GM15510 (cell line): Measurements from ENCODE around the gene MUSTN1.

Experiments used
- POLR2A ChIP-seq: IDR thresholded peaks from 3 replicates; pipeline ENCODE4 v1.6.1; 2011; ENCODE audit warnings: borderline replicate concordance; ENCODE audit not compliant: insufficient read length; ENCODE audit errors: extremely low read depth

The MUSTN1 gene

GRCh38 chr3:52859686-52860423 is 25.0 kb upstream of the MUSTN1 start:
- no peak for TF ChIP-seq POLR2A

- TF ChIP-seq POLR2A = no peak
Observed at GRCh38 chr3:52857864-52858263, 23.0 kb upstream of the MUSTN1 start.

DNA sequence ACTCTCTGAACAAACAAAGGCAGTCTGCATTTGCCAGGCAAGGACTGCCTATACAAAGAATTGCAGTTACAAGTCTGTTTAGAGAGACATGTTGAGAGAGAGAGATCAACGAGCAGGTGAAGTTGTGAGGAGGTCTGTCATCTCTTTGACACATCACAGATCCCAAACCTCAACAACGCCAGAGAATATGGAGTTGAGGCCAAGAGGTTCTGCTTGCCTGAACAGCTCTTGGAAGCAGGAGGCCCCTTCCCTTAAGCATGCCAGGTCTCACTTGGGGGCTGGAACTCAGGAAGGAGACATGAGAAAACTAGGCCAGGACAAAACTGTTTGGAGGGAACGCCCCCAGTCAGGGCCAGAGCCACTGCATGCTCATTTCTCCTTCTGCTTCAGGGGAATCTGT is 22.3 kb upstream of the MUSTN1 start:
- TF ChIP-seq POLR2A = no peak

DNA sequence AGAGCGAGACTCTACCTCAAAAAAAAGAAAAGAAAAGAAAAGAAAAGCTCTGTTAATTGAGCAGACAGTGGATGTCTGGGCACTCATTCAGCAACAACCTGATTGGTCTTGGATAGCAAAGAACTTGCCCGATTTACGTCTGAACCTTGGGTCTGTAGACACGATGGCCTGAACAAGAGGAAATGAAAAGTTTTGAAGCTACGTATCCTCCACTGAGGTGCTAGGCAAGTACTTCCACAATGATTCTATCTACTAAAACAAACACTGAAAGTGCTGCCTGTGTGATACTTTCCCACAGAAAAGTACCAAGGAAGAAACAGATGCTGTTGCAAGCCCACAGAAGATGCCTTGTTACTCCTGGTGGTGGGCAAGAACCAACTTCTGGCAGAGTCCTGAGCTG is 21.8 kb upstream of the MUSTN1 start:
- TF ChIP-seq POLR2A = no peak

DNA sequence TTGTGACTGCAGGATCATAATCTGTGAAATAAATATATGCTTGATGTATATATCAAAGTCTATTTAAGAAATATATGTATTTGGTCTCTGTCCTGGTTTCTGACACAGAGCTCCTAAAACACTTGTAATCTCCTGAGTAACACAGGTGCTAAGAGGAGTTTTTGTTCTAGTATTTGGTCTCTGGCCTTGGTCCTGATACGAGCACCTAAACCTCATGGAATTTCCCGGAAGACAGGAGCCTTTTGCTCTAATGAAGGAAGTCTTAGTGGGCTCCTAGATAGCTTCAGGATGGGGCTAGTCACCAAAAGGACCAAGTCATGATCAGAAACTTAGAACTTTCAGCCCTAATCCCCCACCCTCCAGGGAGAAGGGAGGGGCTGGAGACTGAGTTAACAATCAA is 19.2 kb upstream of the MUSTN1 start:
- TF ChIP-seq POLR2A = no peak

DNA sequence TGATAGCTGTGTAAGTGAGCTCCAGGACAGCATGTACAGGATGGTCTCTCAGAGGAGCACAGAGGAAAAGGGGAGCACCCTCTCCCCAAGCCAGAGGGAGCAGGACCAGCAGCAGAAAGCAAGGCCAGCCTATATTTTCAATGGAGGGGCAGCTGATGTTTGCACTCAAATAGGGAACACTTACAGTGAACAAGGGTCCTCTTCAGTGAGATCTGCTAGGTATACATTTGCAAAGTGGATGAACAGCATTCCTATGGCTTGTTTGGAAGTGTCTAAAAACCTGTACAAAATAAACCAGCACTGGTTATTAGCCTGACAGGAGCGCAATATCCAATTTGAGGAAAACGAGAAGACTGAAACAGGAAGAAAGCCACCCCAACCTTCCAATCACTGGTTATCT is 17.6 kb upstream of the MUSTN1 start:
- no peak for TF ChIP-seq POLR2A

GRCh38 chr3:52851348-52851747 is 16.5 kb upstream of the MUSTN1 start:
- TF ChIP-seq POLR2A = no peak

- TF ChIP-seq POLR2A = no peak
Observed at GRCh38 chr3:52849656-52850055, 14.8 kb upstream of the MUSTN1 start.

DNA sequence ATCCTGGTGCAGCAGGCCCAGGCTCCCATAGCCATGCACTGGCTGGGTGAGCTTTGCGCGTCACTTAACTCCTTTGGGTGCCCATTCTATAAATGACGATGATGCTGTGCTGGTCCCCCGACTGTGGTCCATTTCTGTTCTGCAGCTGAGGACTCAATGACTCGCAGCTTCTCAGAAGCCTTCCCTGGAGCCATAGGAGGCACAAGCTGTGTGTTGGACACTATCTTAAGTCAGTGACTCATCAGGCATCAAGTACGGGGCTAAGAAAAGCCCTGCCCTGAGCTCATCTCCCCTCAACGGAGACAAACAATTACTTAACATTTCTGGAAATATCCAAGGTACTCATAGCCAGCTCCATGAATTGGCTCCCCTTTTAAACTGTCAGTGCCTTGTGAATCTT is 13.8 kb upstream of the MUSTN1 start:
- TF ChIP-seq POLR2A = no peak

DNA sequence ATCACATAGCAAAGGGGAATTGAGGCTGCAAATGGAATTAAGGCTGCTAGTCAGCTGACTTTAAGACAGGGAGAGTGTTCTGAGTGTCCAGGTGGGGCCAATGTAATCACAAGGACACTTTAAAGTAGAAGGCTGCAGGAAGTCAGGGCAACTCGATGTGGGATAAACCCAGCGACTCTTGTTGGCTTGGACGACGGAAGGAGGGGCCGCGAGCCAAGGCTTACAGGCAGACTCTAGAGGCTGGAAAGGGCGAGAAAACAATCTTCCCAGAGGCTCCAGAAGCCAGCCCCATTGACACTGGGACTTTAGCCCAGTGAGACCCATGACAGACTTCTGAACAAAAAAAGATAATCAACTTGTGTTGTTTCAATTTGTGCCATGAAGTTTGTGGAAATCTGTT is 12.9 kb upstream of the MUSTN1 start:
- TF ChIP-seq POLR2A = no peak

- no peak for TF ChIP-seq POLR2A
Observed at GRCh38 chr3:52847241-52847640, 12.4 kb upstream of the MUSTN1 start.

DNA sequence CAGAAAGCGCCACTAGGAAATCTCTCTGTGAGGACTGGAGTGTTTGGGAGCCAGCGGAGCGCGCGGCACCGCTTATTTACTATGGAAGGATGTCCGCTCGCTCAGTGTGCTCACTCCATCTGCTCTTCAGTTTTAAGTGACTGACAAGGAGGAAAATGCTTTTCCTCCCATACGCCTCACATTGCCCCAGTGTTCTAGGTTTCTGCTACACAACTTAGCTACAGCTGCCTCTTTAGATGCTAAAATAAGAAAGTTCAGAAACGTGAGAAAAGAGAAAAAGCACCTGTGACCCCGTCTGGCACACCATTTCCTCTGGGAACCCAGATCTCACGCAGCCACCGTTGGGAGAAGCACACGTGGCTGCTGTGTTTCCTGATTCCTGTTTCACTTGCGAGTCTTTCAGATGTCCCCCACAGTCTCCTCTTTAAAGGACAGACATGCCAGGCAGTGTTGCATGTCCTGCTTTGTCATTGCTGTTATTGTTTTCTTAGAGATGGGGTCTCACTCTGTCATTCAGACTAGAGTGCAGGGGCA is 11.7 kb upstream of the MUSTN1 start:
- no peak for TF ChIP-seq POLR2A

GRCh38 chr3:52845691-52846431 is 11.0 kb upstream of the MUSTN1 start:
- no peak for TF ChIP-seq POLR2A

DNA sequence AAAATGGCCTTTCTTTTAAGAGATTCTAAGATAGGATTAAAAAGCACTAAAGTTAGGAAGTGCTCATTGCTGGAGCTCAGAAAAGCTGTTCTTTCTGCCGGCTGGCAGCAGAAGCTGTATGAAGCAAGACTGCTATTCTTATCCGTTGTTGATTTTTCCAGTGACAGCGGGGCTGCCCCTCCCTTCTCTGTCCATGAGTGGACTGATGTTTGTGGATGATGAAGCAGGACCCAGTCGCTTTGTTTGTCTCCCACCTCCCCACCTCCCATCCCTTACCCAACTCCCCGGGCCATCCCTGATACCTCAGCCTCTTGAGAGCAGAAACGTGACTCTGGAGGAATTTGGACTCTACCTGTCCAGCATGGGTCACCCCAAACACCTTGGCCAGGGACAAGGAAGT is 10.3 kb upstream of the MUSTN1 start:
- no peak for TF ChIP-seq POLR2A

- TF ChIP-seq POLR2A = no peak
Observed at GRCh38 chr3:52844290-52844975, 9.6 kb upstream of the MUSTN1 start.
